A549 (cell line): ENCODE data around the gene AHI1.

ENCODE experiments used
- EP300 ChIP-seq, 2 experiments: fragments of >200 bp; sonication (Bioruptor Twin); formaldehyde crosslinking; IDR thresholded peaks; 2 replicates in 1 of 2; 3 replicates in 1 of 2; pipeline ENCODE4 v1.6.1; 2016 to 2017
- ESRRA ChIP-seq: fragments of 150-350 bp; IDR thresholded peaks from 2 replicates; pipeline ENCODE4 v1.6.1; 2014; ENCODE audit warnings: mild to moderate bottlenecking, low read length, borderline replicate concordance
- HOXA7 ChIP-seq: fragments of 250-450 bp; sonication (Bioruptor Pico); IDR thresholded peaks from 2 replicates; pipeline ENCODE4 v1.5.0; 2020; ENCODE audit warnings: mild to moderate bottlenecking, moderate library complexity
- JUN ChIP-seq, 2 experiments: fragments of >200 bp; sonication (Bioruptor Twin); formaldehyde crosslinking; IDR thresholded peaks; 2 replicates in 1 of 2; 3 replicates in 1 of 2; pipeline ENCODE4 v1.6.1; 2016 to 2017
- KDM1A ChIP-seq: fragments of 200-600 bp; sonication (generic); IDR thresholded peaks from 2 replicates; pipeline ENCODE4 v1.6.1; 2016; ENCODE audit warnings: low read depth, mild to moderate bottlenecking
- NFE2L2 ChIP-seq: fragments of 150-350 bp; conservative IDR thresholded peaks from 2 replicates; pipeline ENCODE4 v1.6.1; 2014; ENCODE audit warnings: low read length
- NPAS2 ChIP-seq: fragments of 250-450 bp; sonication (Bioruptor Pico); IDR thresholded peaks from 2 replicates; pipeline ENCODE4 v1.8.0; 2022; ENCODE audit warnings: mild to moderate bottlenecking, moderate library complexity, borderline replicate concordance
- RAD21 ChIP-seq, 2 experiments: fragments of >200 bp in 1 of 2; sonication (Bioruptor Twin) in 1 of 2; formaldehyde crosslinking in 1 of 2; IDR thresholded peaks in 1 of 2; conservative IDR thresholded peaks in 1 of 2; 2 replicates in 1 of 2; 3 replicates in 1 of 2; pipeline ENCODE4 v1.6.1; 2012 to 2018; ENCODE audit warnings: inconsistent platforms in 1 of 2
- RCOR1 ChIP-seq: fragments of 150-350 bp; IDR thresholded peaks from 2 replicates; pipeline ENCODE4 v1.6.1; 2014; ENCODE audit warnings: antibody characterized with exemption, low read length, low read depth
- RNF2 ChIP-seq: fragments of 200-600 bp; sonication (generic); IDR thresholded peaks from 2 replicates; pipeline ENCODE4 v1.6.1; 2016; ENCODE audit warnings: low read depth, mild to moderate bottlenecking, antibody characterized with exemption, moderate library complexity, borderline replicate concordance
- SREBF2 ChIP-seq: fragments of 450-650 bp; IDR thresholded peaks from 2 replicates; pipeline ENCODE4 v1.6.1; 2014; ENCODE audit warnings: mild to moderate bottlenecking, moderate library complexity
- TF ChIP-seq, protein P1 (sequence below): fragments of >200 bp; sonication (Bioruptor Twin); formaldehyde crosslinking; IDR thresholded peaks from 3 replicates; pipeline ENCODE4 v1.5.1; 2016
- TF ChIP-seq, protein P2 (sequence below): fragments of 150-350 bp; IDR thresholded peaks from 2 replicates; pipeline ENCODE4 v1.6.1; 2014; ENCODE audit warnings: low read depth, mild to moderate bottlenecking, low read length
- TF ChIP-seq, protein P3 (sequence below): IDR thresholded peaks from 2 replicates; pipeline ENCODE4 v1.6.1; 2012

DNA sequence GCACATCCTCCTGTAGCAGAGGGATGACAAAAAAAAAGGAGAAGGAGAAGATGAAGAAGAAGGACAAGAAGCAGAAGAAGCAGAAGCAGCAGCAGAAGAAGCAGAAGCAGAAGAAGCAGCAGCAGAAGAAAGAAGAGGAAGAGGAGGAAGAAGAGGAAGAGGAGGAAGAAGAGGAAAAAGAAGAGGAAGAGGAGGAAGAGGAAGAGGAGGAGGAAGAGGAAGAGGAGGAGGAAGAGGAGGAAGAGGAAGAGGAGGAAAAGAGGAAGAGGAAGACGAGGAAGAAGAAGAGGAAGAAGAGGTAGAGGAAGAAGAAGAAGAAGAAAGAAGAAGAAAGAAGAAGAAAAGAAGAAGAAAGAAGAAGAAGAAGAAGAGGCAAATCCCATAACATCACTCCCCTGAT lies 35.0 kb upstream of the AHI1 start:
- TF ChIP-seq, protein P1, sequence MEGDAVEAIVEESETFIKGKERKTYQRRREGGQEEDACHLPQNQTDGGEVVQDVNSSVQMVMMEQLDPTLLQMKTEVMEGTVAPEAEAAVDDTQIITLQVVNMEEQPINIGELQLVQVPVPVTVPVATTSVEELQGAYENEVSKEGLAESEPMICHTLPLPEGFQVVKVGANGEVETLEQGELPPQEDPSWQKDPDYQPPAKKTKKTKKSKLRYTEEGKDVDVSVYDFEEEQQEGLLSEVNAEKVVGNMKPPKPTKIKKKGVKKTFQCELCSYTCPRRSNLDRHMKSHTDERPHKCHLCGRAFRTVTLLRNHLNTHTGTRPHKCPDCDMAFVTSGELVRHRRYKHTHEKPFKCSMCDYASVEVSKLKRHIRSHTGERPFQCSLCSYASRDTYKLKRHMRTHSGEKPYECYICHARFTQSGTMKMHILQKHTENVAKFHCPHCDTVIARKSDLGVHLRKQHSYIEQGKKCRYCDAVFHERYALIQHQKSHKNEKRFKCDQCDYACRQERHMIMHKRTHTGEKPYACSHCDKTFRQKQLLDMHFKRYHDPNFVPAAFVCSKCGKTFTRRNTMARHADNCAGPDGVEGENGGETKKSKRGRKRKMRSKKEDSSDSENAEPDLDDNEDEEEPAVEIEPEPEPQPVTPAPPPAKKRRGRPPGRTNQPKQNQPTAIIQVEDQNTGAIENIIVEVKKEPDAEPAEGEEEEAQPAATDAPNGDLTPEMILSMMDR: no peak
- TF ChIP-seq RAD21 (conservative IDR thresholded peaks at IDR 0.05 in 1 of 2, IDR thresholded peaks at IDR 0.05 in 1 of 2) (no peak), RCOR1 (no peak), NFE2L2 (no peak), KDM1A (no peak), EP300 (IDR thresholded peaks at IDR 0.05) (no peak), JUN (IDR thresholded peaks at IDR 0.05) (no peak), SREBF2 (no peak), ESRRA (no peak), HOXA7 (CRISPR knock-in tag) (no peak), NPAS2 (CRISPR knock-in tag) (no peak), RNF2 (no peak)
- TF ChIP-seq, protein P2, sequence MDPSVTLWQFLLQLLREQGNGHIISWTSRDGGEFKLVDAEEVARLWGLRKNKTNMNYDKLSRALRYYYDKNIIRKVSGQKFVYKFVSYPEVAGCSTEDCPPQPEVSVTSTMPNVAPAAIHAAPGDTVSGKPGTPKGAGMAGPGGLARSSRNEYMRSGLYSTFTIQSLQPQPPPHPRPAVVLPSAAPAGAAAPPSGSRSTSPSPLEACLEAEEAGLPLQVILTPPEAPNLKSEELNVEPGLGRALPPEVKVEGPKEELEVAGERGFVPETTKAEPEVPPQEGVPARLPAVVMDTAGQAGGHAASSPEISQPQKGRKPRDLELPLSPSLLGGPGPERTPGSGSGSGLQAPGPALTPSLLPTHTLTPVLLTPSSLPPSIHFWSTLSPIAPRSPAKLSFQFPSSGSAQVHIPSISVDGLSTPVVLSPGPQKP: no peak
- TF ChIP-seq, protein P3, sequence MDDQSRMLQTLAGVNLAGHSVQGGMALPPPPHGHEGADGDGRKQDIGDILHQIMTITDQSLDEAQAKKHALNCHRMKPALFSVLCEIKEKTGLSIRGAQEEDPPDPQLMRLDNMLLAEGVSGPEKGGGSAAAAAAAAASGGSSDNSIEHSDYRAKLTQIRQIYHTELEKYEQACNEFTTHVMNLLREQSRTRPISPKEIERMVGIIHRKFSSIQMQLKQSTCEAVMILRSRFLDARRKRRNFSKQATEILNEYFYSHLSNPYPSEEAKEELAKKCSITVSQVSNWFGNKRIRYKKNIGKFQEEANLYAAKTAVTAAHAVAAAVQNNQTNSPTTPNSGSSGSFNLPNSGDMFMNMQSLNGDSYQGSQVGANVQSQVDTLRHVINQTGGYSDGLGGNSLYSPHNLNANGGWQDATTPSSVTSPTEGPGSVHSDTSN: no peak
